Stimulated activated CD8-positive, alpha-beta memory T cell treated with anti-CD3 and anti-CD28 coated beads, Interleukin-2, amount 100 ng/mL, for 1 hour (primary cell): ENCODE data around the gene RAB31.

Experiments
- DNase-seq, 2 donors: peaks; one replicate each; pipeline ENCODE4 v3.0.0-alpha.2; 2020; ENCODE audit warnings: low read depth in 2 of 2

Gene RAB31

DNA sequence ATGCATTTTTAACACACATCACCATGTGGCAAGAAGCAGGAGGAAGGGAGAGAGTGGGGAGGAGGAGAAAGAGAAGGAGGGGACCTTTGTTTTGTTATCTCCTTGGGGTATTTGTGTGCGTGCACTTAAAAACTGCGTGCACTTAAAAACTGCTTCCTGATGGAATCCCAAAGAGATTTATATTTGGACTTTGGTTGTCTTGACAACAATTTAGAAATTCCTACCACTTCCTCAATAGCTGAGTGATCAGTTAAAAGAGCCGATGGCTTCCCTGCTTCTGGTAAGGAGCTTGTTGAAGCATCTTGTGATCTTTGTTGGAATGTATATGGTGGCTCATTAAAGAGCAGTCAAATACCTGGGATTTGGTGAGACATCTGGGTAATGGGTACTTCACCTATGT is 4.5 kb downstream of the RAB31 start:
- no peak for DNase-seq

DNA sequence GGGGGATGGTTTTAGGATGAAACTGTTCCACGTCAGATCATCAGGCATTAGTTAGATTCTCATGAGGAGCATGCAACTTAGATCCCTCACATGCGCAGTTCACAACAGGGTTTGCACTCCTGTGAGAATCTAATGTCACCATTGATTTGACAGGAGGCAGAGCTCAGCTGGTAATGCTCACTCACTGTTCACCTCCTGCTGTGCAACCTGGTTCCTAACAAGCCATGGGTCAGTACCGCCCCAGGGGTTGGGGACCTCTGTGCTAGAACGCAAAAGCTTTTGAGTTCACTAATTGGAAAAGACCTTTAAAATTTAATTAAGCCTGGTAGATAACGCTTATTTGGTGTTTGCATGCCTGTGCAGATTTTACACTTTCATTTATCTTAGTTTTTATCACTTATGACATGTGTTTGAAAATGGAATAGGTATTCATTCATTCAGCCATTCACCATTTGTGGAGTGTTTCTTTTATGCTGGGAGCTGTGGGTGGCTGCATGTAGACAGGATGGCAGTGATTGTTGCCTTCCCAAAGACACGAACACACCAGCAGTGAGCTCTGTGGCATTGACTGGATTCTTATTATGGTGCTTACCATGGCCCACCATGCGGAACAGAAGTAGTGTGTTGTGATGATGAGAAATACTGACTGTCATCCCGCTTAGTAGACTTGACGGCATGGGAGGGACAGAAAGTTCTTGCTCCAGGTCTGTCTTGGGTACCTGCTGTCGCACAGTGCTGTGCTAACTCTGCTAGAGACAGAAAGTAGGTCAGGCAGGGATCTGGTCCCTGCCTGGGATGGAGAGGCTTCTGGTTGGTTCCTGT is 6.4 kb downstream of the RAB31 start:
- DNase-seq: no peak

DNA sequence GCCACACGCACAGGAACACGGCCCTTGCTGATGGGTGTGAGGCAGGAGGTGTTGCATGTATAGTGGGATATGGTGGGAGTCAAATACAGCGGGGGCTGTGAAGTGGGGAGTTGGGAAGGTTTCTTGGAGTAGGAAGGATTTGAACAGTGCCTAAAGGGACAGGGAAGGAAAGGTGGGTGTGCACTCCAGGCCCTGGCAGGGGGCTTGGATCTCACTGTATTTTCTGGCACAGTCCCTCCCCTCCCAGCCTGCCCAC is 6.9 kb downstream of the RAB31 start:
- no peak for DNase-seq

DNA sequence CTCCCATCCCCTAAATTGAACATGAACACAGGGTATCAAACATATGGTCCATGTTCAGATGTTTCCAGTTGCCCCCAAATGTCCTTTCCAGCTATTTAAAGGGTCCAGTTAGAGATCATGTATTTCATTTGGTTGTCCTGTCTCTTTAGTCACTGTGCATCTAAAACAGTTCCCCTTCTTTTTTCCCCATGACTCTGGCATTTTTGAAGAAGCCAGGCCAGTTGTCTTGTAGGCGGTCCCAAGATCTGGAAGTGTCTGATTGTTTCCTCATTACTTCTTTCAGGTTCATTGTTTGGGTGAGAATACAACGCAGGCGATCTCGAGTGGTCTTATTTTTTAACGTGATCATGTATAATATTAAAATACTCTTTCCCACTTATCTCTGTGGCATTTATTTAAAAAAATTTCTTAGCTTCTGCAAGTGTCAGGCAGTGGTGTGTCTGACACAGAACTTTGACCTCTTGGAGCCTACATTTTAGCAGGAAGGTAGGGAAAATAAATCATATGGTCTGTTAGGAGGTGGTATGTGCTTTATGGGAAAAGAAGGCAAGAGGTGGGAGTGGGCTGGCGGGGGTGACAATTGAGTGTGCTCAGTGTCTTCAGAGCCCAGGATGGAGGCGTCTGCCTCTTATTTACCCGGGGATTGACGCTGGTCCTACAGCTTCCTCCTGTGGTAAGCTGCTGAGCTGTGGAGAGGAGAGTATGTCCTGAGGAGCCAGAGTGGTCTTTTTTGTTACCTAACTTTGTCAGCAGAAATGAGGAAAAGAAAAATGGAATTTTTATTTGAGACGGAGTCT is 8.1 kb downstream of the RAB31 start:
- no peak for DNase-seq

- DNase-seq: no peak
These were observed 8.9 kb downstream of the RAB31 start for GRCh38 chr18:9716780-9717563.

DNA sequence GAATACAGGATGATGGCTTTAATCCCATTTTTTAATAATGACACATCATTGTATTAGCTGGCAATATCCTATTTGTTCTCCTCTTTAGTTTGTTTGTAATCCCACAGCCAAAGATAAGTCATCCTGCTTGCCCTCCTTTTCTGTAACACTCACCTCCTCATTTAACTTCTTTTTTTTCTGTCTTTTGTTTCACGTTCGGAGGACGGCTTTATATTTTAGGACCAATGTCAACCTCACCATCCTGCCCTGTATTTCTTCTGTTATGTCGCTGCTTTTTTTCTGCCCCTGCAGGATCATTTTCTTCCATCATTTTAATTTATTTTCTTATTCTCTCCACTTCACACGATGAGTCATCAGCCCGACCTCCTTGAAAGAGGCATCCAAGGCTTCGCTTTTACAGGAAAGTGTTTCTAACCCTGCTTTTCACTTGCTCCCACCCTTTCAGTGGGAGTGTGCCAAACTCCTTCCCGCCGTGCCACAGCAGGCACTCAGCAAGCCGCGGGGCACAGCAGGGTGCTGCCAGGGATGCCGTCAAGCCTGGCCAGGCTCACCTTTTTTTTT is 11.4 kb downstream of the RAB31 start:
- DNase-seq: no peak

GRCh38 chr18:9720327-9720726 is 12.2 kb downstream of the RAB31 start:
- DNase-seq: no peak

- DNase-seq: no peak
These were observed 13.9 kb downstream of the RAB31 start for GRCh38 chr18:9721893-9722550.

DNA sequence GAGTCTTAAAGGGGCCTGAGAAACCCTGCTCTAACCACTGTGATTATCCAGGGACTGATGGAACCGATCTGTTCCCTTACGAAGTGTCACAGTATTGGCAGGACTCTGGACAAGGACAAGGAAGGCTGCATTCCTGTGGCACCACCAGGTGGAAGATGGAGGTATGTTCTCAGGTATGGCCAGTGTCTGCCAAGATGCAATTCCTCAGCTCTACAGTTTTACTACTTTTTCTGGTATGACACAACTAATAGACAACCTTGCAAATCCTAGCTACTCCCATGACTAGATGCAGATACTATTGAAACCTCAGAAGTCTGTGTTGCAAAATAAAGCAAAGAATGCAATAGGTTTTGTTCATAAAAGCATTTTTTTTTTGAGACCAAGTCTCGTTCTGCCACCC is 14.6 kb downstream of the RAB31 start:
- no peak for DNase-seq

DNA sequence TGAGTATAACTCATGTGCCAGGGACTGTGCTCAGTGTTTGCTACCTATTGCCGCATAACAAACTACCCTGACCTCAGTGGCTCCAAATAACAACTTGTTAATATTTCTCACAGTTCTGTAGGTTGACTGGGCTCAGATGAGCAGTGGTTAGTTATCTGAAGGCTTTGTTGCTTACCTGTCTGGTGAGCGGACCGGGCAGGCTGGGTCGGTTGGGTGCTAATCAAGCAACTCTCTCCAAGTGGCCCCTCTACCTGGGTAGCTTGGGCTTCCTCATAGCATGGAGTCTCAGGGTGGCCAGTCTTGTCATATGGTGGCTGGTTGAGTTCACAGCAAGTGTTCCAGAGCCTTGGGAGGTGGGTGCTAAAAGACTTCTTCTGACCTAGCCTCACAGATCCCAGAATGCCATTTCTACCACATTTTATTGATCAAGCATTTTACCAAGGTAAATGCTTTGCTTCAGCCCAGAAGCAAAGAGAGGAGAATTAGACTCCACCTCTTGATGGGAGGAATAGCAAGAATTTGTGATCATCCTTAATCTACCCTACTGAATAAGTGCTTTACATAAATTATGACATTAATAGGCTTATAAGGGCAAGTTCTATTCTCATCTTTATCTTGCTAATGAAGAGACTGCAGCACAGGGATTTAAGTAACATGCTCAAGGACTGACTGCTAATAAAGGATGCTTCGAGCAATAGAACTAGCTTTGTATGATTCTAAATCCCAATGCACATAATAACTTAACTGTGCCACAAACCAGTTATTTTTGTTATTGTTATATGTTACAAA is 16.9 kb downstream of the RAB31 start:
- no peak for DNase-seq

GRCh38 chr18:9726175-9726574 is 18.1 kb downstream of the RAB31 start:
- no peak for DNase-seq

DNA sequence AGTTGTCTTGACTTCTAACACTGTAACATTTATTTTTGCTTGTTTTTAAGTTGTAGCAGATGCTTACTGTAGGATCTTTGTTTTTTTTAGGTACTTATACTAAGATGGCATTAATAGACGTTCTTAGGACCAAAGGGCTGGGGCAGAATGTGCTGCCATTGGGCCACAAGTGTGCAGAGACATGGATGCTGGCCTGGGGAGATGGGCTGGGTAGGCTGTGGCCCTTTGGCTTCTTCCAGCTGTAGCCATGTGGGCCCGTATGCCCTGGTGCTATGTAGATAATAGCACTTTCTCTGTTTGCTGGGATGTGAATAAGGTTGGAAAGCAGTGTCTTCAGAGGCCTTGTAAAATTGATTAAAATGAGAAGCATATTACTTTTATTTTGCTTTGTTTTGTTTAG is 18.8 kb downstream of the RAB31 start:
- no peak for DNase-seq

DNA sequence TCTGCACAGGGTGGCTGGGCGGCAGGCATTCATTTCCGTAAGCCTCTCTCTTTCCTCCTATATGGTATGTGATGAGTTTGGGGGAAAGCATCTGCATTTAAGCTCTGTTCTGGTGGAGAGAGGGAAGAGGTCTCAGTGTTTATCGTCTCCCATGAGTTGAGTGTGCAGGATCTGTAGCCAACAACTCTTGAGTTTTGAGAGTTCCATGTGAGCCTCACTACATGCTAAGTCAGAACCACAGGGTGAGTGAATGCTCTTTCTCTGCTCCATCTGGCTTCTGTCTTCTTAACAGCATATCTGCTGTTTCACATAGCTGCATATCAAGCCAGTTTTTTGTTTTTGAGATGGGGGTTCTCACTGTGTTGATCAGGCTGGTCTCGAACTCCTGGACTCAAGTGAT is 22.7 kb downstream of the RAB31 start:
- DNase-seq: no peak

- DNase-seq: no peak
These were observed 23.3 kb downstream of the RAB31 start for GRCh38 chr18:9731380-9731779.

DNA sequence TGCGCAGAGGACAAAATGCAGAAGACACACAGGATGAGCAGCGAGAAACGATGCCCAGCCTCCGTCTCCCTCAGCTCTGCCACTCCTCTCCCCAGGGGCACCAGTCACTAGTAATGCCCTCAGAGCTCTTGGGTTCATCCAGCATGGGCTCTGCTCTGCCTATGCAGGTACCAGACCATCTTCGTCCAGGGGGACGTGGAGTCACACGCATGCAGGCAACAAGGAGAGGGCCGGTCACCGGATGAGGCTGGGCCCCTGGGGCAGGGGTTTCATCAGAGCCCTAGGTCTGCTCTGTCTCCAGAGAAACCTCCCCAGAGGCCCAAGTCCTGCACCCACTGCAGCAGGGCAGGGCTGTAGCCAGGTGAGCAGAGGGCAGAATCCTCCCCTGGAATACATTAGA is 23.9 kb downstream of the RAB31 start:
- DNase-seq: no peak

DNA sequence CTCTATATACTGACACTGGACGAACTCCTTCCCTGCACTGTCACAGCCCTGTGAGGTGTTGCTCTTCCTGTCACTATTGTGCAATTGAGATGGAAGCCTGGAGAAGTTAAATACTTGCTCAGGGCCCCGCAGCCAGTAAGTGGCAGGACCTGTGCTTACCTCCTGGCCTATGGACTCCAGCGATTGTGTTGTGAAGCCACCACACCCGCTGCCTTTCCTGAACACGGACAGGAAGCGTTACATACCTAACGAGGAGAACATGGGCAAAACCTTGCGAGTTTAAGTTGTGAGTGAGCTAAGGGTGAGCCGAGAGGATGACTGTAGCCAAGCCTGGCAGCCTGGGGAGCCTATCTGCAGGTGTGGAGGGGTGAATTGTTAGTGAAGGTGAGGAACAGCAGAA is 26.1 kb downstream of the RAB31 start:
- no peak for DNase-seq

DNA sequence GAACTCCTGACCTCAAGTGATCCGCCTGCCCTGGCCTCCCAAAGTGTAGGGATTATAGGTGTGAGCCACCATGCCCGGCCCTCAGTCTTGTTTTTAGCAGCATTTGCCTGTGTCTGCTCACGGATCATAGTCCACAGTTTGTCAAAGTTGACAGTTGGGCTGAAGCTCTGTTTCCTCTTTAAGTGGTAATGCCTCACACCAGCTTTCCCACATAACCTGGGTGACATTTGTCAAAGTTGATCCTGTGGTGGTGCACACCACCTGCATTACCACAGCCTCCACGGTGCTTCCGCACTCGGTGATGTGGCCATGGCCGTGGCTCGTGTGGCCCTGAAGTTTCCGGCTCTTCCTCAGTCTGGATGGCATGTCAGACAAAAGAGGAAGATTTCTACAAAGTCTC is 27.1 kb downstream of the RAB31 start:
- no peak for DNase-seq

GRCh38 chr18:9735879-9736278 is 27.8 kb downstream of the RAB31 start:
- no peak for DNase-seq

GRCh38 chr18:9736286-9736835 is 28.3 kb downstream of the RAB31 start:
- no peak for DNase-seq

DNA sequence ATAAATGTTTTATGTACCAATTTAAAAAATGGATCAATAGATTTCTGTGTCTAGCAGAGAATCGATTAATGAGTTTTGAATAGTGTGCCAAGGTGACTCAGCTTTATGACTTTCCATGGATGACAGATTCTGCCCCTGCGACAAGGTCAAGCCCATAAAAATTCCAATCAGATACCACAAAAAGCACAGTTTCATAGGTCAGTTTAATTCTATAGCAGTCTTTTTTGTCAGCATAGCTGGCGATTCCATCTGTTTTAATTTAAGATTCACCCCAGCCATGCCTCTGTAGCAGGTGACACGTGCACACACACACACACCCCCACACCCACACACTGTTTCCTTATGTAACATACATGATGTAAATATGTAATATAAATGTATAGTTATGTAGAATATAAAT is 28.9 kb downstream of the RAB31 start:
- no peak for DNase-seq
